Calu3 (cell line): Measurements from ENCODE around the gene RBPJ. TPM values are rescaled to one million over a fixed set of nuclear protein-coding genes. Genes with fewer than 3 reads are reported as not detected.

Experiments used
- BruUV-seq: library from RNA; stranded (reverse); fragments of 400-500 nt; replicated peaks from 2 replicates; lab custom pipeline; 2021; lab: Mats Ljungman, UMichigan
- CTCF ChIA-PET: fragments of 300-600 bp; sonication (Branson Sonifier 250); formaldehyde crosslinking; loops from one replicate; lab custom pipeline; 2022; ENCODE audit warnings: antibody characterized with exemption; lab: Charles Lee
- DNase-seq: peaks from one replicate; pipeline ENCODE4 v3.0.0; 2022
- H3K27ac Mint-ChIP-seq: one replicate; pipeline ENCODE4 v1.8.0; 2022; ENCODE audit warnings: mixed read lengths; ENCODE audit not compliant: unreplicated experiment
- H3K27me3 Mint-ChIP-seq: one replicate; pipeline ENCODE4 v1.8.0; 2022; ENCODE audit warnings: mixed read lengths; ENCODE audit not compliant: unreplicated experiment
- H3K36me3 Mint-ChIP-seq: one replicate; pipeline ENCODE4 v1.8.0; 2022; ENCODE audit warnings: mild to moderate bottlenecking, moderate library complexity, mixed read lengths; ENCODE audit not compliant: insufficient read depth, unreplicated experiment
- H3K4me1 Mint-ChIP-seq: one replicate; pipeline ENCODE4 v1.8.0; 2022; ENCODE audit warnings: mild to moderate bottlenecking, low read depth, mixed read lengths; ENCODE audit not compliant: unreplicated experiment
- H3K4me3 Mint-ChIP-seq: one replicate; pipeline ENCODE4 v1.8.0; 2022; ENCODE audit warnings: mild to moderate bottlenecking, low read depth, moderate library complexity, mixed read lengths; ENCODE audit not compliant: unreplicated experiment
- H3K9me3 Mint-ChIP-seq: one replicate; pipeline ENCODE4 v1.8.0; 2022; ENCODE audit warnings: low read depth, mixed read lengths; ENCODE audit not compliant: unreplicated experiment
- intact Hi-C: fragments of 100-400 bp; cut with micrococcal nuclease; formaldehyde crosslinking; loops from one replicate; pipeline ENCODE4 v1.10.0; 2022; ENCODE audit not compliant: unreplicated experiment
- total RNA-seq: library from RNA; stranded (reverse); gene quantifications from 2 replicates; pipeline ENCODE4 v1.2.3, GENCODE V29; 2022
- TF ChIP-seq, protein P1 (sequence below): fragments of 200-600 bp; IDR thresholded peaks from one replicate; pipeline ENCODE4 v1.8.0; 2022; ENCODE audit warnings: antibody characterized with exemption; ENCODE audit not compliant: unreplicated experiment

Gene RBPJ
- total RNA-seq, 1 experiment from 2014 or later = 56.3 TPM

DNA sequence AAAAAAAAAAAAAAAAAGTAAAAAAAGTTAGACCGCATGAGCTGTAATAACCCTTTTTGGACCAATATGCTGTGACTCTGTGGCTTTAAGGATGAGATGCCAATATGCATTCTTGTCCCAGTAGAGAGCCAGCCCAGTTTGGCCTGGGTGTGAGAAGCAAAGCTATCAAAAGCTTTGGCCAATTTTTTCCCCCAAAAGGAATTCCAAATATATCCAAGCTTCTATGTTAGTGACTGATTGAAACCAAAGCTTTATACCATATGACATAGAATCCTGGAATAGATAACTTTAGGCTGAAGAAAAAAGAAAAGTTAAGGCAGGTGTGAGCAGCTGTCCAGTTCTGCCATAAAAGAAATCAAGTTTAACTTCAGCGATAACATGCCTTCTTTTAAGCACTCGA, 30.5 kb upstream of the RBPJ start:
- no peaks in the 10 kb centered on the region for H3K36me3 Mint-ChIP-seq
- CTCF ChIA-PET = no interaction called here
- H3K4me3 Mint-ChIP-seq = no peak overlapping the region
- H3K27me3 Mint-ChIP-seq = no peaks in the 10 kb centered on the region
- TF ChIP-seq, protein P1, sequence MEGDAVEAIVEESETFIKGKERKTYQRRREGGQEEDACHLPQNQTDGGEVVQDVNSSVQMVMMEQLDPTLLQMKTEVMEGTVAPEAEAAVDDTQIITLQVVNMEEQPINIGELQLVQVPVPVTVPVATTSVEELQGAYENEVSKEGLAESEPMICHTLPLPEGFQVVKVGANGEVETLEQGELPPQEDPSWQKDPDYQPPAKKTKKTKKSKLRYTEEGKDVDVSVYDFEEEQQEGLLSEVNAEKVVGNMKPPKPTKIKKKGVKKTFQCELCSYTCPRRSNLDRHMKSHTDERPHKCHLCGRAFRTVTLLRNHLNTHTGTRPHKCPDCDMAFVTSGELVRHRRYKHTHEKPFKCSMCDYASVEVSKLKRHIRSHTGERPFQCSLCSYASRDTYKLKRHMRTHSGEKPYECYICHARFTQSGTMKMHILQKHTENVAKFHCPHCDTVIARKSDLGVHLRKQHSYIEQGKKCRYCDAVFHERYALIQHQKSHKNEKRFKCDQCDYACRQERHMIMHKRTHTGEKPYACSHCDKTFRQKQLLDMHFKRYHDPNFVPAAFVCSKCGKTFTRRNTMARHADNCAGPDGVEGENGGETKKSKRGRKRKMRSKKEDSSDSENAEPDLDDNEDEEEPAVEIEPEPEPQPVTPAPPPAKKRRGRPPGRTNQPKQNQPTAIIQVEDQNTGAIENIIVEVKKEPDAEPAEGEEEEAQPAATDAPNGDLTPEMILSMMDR = no peak
- intact Hi-C loops = no loop called here
- H3K9me3 Mint-ChIP-seq = no peaks in the 10 kb centered on the region
- no TSS peak for BruUV-seq
- H3K27ac Mint-ChIP-seq = no peak overlapping the region
- no peaks in the 10 kb centered on the region for H3K4me1 Mint-ChIP-seq
- DNase-seq = no peak

DNA sequence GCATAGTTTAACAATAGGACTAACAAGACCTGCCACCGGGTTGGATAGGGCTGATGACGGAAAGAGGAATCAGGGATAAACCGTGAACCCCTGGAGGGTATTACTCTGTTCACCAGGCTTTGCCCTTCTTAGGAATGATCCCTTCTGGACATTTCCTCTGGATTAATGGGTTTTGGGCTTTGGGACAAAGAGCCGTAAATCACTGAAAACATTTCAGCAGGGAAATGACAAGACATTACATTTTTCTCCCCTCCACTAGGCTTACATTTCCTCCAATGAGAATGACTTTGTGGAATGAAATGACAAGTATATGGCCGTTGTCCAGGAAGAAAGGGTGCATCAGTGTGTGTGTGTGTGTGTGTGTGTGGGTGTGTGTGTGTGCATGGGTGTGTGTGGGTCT, 25.9 kb upstream of the RBPJ start:
- H3K36me3 Mint-ChIP-seq = no peaks in the 10 kb centered on the region
- H3K9me3 Mint-ChIP-seq = no peaks in the 10 kb centered on the region
- no peak for DNase-seq
- intact Hi-C loops = no loop called here
- TF ChIP-seq, protein P1 = no peak
- H3K27ac Mint-ChIP-seq = no peak overlapping the region
- no peaks in the 10 kb centered on the region for H3K4me1 Mint-ChIP-seq
- H3K27me3 Mint-ChIP-seq = no peaks in the 10 kb centered on the region
- CTCF ChIA-PET = no interaction called here
- no peak overlapping the region for H3K4me3 Mint-ChIP-seq
- BruUV-seq = no TSS peak

DNA sequence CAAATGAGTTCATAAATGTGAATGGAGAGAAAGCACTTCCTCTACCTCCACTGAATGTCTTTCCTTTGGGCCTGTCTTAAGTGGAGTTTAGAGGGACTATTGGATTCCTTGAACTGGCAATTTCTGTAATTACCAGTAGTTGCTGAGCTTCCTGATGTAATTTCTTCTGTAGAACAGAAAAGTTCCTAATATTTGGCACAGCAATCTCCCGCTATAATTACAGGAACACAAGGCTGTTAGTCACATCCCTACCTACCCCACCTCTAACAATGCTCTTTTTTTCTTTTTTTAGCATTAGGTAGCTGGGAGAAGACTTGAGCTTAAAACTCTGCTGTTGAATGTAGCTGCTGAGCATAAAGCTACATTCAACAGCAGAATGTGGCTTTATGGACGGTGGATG, 24.8 kb upstream of the RBPJ start:
- Mint-ChIP-seq H3K27me3 (no peaks in the 10 kb centered on the region), H3K4me3 (no peak overlapping the region), H3K4me1 (no peaks in the 10 kb centered on the region), H3K27ac (no peak overlapping the region), H3K36me3 (no peaks in the 10 kb centered on the region), H3K9me3 (no peaks in the 10 kb centered on the region)
- BruUV-seq = no TSS peak
- TF ChIP-seq, protein P1 = no peak
- CTCF ChIA-PET = no interaction called here
- intact Hi-C loops = no loop called here
- DNase-seq = no peak

DNA sequence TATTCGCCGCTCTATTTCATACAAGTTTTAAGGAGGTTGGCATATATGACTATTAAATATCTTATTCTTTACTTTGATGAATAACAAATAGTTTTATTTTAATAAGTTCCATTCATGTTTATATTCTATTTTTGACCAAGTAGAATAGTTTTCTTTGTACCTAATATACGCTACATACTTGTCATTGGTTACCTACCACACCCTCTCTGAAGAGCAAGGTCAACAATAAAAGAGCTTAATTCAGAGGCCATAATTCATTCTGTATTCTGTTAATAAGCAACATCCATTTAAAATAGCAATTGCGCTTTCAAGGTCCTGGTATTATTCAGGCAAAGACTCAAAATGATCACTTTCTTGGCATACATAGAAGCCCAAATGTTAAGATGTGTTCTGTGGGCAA, 24.3 kb upstream of the RBPJ start:
- H3K36me3 Mint-ChIP-seq = no peaks in the 10 kb centered on the region
- TF ChIP-seq, protein P1 = no peak
- no peaks in the 10 kb centered on the region for H3K9me3 Mint-ChIP-seq
- no peaks in the 10 kb centered on the region for H3K27me3 Mint-ChIP-seq
- CTCF ChIA-PET = no interaction called here
- H3K4me3 Mint-ChIP-seq = no peak overlapping the region
- no peak overlapping the region for H3K27ac Mint-ChIP-seq
- no peak for DNase-seq
- intact Hi-C loops = no loop called here
- BruUV-seq = no TSS peak
- no peaks in the 10 kb centered on the region for H3K4me1 Mint-ChIP-seq
